Vagina (tissue), 2 donors: ENCODE results near the gene MAPK14. TPM values are rescaled to one million over a fixed set of nuclear protein-coding genes. Genes with fewer than 3 reads are reported as not detected.

Experiments
- DNase-seq, 2 donors: peaks; one replicate each; pipeline ENCODE4 v3.0.0-alpha.2; 2017; ENCODE audit errors: extremely low spot score in 2 of 2
- H3K27ac ChIP-seq: fragments of 200-600 bp; sonication (generic); one replicate; pipeline ENCODE4 v1.5.1; 2019
- H3K27me3 ChIP-seq: fragments of 200-600 bp; sonication (generic); one replicate; pipeline ENCODE4 v1.5.1; 2019
- H3K36me3 ChIP-seq, 2 donors: fragments of 200-600 bp; sonication (generic); one replicate each; pipeline ENCODE4 v1.5.1; 2017 to 2019
- H3K4me1 ChIP-seq: fragments of 200-600 bp; sonication (generic); one replicate; pipeline ENCODE4 v1.5.1; 2019
- H3K4me3 ChIP-seq, 2 donors: fragments of 200-600 bp; sonication (generic); 1 replicate in 1 of 2; 2 replicates in 1 of 2; pipeline ENCODE4 v1.5.1; 2016 to 2019
- H3K9me3 ChIP-seq: fragments of 200-600 bp; sonication (generic); one replicate; pipeline ENCODE4 v1.5.1; 2019
- POLR2A ChIP-seq, 2 donors: fragments of 450-650 bp; IDR thresholded peaks; one replicate each; pipeline ENCODE4 v1.6.1; 2017; ENCODE audit warnings: antibody characterized with exemption in 2 of 2, mild to moderate bottlenecking in 2 of 2, moderate library complexity in 2 of 2
- POLR2AphosphoS5 ChIP-seq, 2 donors: sonication (generic); formaldehyde crosslinking; IDR thresholded peaks; one replicate each; pipeline ENCODE4 v1.9.0; 2017; ENCODE audit warnings: antibody characterized with exemption in 2 of 2, mild to moderate bottlenecking in 2 of 2, low read depth in 1 of 2; ENCODE audit not compliant: insufficient read depth in 1 of 2
- intact Hi-C: fragments of 100-400 bp; cut with DNase I; formaldehyde crosslinking; loops from one replicate; pipeline ENCODE4 v1.15.1; 2023
- total RNA-seq: library from RNA; depleted of rRNA; stranded (reverse); fragments of >200 nt; gene quantifications from one replicate; pipeline ENCODE4 v1.2.3, GENCODE V29; 2016
- TF ChIP-seq, protein P1 (sequence below), 3 experiments: fragments of 450-650 bp in 2 of 3; fragments of 200-600 bp in 1 of 3; sonication (generic) in 1 of 3; IDR thresholded peaks; one replicate each; pipeline ENCODE4 v1.5.1; 2017 to 2019; ENCODE audit warnings: antibody characterized with exemption in 3 of 3, mild to moderate bottlenecking in 2 of 3, moderate library complexity in 2 of 3

Gene MAPK14
- total RNA-seq, 1 donor from 2014 or later, result 71.9 TPM

DNA sequence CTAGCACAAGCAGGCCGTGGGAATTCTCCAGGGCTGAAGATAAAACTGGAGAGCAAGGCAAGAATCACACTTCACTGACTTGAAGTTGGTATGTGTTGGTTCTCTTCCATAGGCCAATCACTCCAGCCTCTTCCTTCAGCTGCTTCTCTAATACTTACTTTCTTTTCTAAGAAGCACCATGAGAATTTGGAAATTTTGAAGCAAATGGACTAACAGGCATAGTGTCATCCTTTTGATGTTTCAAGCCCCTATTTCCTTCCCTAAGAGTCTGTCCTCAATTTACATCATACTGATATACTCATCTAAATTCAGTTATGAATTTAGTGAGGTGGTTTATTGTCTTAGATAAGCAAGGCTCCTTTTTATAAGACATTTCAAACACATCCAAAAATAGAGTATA, 27.2 kb upstream of the MAPK14 start:
- no peaks in the 10 kb centered on the region for H3K27me3 ChIP-seq

DNA sequence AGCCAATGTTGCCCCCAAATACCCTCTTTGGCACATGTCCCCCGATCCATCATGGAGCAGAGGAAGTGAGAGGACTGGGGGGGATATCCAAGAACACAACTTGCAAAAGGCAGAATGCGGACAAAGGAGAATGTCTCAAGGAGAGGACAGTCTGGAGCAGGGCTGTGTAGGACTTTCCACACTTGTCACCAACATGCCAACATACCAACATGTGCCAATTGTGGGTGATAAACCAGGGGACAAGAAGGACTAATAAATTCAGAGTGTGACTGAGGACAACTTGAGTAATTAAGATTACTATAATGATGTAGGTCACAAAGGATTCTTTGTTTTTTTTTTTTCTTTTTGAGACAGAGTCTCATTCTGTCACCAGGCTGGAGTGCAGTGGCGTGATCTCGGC, 11.9 kb upstream of the MAPK14 start:
- Histone ChIP-seq H3K27ac (no peak overlapping the region), H3K4me3 (no peak overlapping the region), H3K36me3 (no peaks in the 10 kb centered on the region), H3K9me3 (no peaks in the 10 kb centered on the region), H3K27me3 (no peaks in the 10 kb centered on the region), H3K4me1 (no peaks in the 10 kb centered on the region)
- TF ChIP-seq POLR2AphosphoS5 (IDR thresholded peaks at IDR 0.05; ENCODE audit: insufficient read depth in 1 of 2, low read depth in 1 of 2) (no peak), POLR2A (IDR thresholded peaks at IDR 0.05) (no peak)
- TF ChIP-seq, protein P1, sequence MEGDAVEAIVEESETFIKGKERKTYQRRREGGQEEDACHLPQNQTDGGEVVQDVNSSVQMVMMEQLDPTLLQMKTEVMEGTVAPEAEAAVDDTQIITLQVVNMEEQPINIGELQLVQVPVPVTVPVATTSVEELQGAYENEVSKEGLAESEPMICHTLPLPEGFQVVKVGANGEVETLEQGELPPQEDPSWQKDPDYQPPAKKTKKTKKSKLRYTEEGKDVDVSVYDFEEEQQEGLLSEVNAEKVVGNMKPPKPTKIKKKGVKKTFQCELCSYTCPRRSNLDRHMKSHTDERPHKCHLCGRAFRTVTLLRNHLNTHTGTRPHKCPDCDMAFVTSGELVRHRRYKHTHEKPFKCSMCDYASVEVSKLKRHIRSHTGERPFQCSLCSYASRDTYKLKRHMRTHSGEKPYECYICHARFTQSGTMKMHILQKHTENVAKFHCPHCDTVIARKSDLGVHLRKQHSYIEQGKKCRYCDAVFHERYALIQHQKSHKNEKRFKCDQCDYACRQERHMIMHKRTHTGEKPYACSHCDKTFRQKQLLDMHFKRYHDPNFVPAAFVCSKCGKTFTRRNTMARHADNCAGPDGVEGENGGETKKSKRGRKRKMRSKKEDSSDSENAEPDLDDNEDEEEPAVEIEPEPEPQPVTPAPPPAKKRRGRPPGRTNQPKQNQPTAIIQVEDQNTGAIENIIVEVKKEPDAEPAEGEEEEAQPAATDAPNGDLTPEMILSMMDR (IDR thresholded peaks at IDR 0.05), result no peak
- intact Hi-C loops, result no loop called here
- DNase-seq, result no peak

More for the DNA sequence above, 27.2 kb upstream of the MAPK14 start:
- Histone ChIP-seq H3K4me1 (no peaks in the 10 kb centered on the region), H3K4me3 (no peak overlapping the region), H3K9me3 (no peaks in the 10 kb centered on the region), H3K27ac (no peak overlapping the region), H3K36me3 (no peaks in the 10 kb centered on the region)
- TF ChIP-seq, protein P1 (IDR thresholded peaks at IDR 0.05), result no peak
- TF ChIP-seq POLR2A (IDR thresholded peaks at IDR 0.05), result no peak
- TF ChIP-seq POLR2AphosphoS5 (IDR thresholded peaks at IDR 0.05; ENCODE audit: insufficient read depth in 1 of 2, low read depth in 1 of 2), result no peak
- no peak for DNase-seq
- intact Hi-C loops, result no loop called here

DNA sequence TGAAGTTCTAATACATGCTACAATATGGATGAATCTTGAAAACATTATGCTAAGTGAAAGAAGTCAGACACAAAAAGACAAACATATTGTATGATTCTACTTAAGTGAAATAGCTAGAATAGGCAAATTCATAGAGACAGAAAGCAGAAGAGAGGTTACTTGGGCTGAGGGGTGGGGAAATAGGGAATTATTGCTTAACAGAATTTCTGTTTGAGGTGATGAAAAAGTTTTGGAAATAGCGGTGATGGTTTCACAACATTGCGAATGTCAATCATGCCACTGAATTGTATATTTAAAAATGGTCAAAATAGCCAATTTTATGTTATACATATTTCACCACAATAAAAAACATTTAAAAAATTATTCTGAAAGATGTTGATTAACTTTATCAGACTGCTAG, 9.3 kb upstream of the MAPK14 start:
- H3K27ac ChIP-seq, result no peak overlapping the region

DNA sequence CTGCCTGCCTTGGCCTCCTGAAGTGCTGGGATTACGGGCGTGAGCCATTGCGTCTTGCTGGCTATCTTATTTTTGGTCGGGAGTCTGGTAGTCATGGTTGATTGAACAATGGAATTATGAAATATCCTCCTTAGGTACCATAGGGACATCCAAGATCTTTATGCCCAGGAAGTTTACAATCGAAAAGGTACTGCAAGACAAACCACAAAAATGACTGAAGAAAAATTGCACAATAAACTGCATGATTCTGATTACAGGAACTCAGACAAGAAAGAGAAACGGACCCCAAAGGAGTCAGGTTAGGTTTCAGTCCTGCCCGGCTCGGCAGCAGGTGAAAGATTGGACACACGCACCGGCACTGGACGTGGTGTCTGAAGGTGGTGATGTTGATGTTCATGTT, 8.4 kb upstream of the MAPK14 start:
- Histone ChIP-seq H3K4me3 (no peak overlapping the region), H3K9me3 (no peaks in the 10 kb centered on the region), H3K27me3 (no peaks in the 10 kb centered on the region), H3K4me1 (no peaks in the 10 kb centered on the region), H3K27ac (no peak overlapping the region), H3K36me3 (no peaks in the 10 kb centered on the region)
- no peak for DNase-seq
- intact Hi-C loops, result no loop called here
- TF ChIP-seq, protein P1 (IDR thresholded peaks at IDR 0.05), result no peak
- TF ChIP-seq POLR2A (IDR thresholded peaks at IDR 0.05) (no peak), POLR2AphosphoS5 (IDR thresholded peaks at IDR 0.05; ENCODE audit: insufficient read depth in 1 of 2, low read depth in 1 of 2) (no peak)

More for the DNA sequence above, 9.3 kb upstream of the MAPK14 start:
- Histone ChIP-seq H3K27me3 (no peaks in the 10 kb centered on the region), H3K4me3 (no peak overlapping the region), H3K36me3 (no peaks in the 10 kb centered on the region), H3K4me1 (no peaks in the 10 kb centered on the region), H3K9me3 (no peaks in the 10 kb centered on the region)
- intact Hi-C loops, result no loop called here
- DNase-seq, result no peak
- TF ChIP-seq POLR2AphosphoS5 (IDR thresholded peaks at IDR 0.05; ENCODE audit: insufficient read depth in 1 of 2, low read depth in 1 of 2) (no peak), POLR2A (IDR thresholded peaks at IDR 0.05) (no peak)
- TF ChIP-seq, protein P1 (IDR thresholded peaks at IDR 0.05), result no peak

DNA sequence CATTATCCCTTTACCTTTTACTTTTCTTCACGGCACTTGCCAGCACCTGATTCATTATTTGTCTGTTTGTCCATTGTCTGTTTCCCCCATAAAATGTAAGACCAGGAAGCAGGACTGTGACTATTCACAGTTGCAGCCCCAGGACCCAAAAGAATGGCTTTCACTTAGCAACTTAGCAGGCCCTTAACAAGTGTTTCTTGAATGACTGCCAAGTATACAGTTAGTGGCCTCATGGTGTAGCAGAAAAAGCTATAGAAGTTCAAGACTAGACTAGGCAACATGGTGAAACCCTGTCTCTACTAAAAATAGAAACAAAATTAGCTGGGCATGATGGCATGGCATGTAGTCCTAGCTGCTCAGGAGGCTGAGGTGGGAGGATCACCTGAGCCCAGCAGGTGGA, 7.5 kb upstream of the MAPK14 start:
- H3K27ac ChIP-seq, result no peak overlapping the region

More for the DNA sequence above, 7.5 kb upstream of the MAPK14 start:
- intact Hi-C loops, result no loop called here
- Histone ChIP-seq H3K4me1 (no peaks in the 10 kb centered on the region), H3K4me3 (no peak overlapping the region), H3K27me3 (no peaks in the 10 kb centered on the region), H3K9me3 (no peaks in the 10 kb centered on the region), H3K36me3 (no peaks in the 10 kb centered on the region)
- no peak for DNase-seq
- TF ChIP-seq POLR2A (IDR thresholded peaks at IDR 0.05) (no peak), POLR2AphosphoS5 (IDR thresholded peaks at IDR 0.05; ENCODE audit: insufficient read depth in 1 of 2, low read depth in 1 of 2) (no peak)
- TF ChIP-seq, protein P1 (IDR thresholded peaks at IDR 0.05), result no peak
